ENCODE results near the gene EFCAB14. TPM values are rescaled to one million over a fixed set of nuclear protein-coding genes. Genes with fewer than 3 reads are reported as not detected.

EFCAB14 gene
- total RNA-seq, 1 donor from 2014 or later: 118 TPM

GRCh38 chr1:46638921-46639320 is 80.0 kb downstream of the EFCAB14 start:
- H3K27me3 ChIP-seq: no peaks in the 10 kb centered on the region
- intact Hi-C loops (cut with DNase I): no loop called here
- H3K36me3 ChIP-seq: peaks cover 26% of the 10 kb centered on the region
- ATAC-seq: no peak
- DNase-seq: no peak
- no peak for TF ChIP-seq CTCF (IDR thresholded peaks at IDR 0.05)
- no peaks in the 10 kb centered on the region for H3K9me3 ChIP-seq
- H3K27ac ChIP-seq: no peak overlapping the region
- H3K4me3 ChIP-seq: no peak overlapping the region
- peaks cover 4% of the 10 kb centered on the region for H3K4me1 ChIP-seq

DNA sequence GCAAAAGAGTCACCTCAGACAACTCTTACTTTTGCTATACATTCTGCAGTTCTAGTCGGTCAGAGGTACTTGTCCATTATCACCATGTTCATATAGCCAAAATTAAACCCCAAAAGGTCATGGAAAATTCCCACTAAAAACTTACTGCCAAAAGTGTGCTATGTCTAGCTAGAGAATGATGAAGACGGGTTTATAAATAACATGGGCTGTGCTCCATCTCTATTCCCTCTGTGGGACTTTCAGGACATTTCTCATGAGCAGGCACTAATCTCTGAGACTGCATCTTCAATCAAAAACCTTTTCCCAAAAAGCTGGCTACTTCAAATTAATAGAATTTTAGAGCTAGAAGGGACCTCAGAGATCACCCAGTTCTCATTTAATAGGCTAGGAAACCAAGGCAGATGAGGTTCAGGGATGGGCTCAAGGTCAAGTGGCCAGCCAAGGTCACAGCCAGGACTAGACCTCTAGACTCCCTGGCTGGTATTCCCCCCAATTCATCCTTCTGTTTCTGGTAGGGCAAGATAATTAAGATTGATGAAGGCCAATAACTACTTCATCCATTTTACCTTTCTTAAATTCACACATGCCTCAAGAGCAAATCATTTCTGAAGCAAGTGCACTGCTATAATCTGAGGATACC is 81.3 kb downstream of the EFCAB14 start:
- TF ChIP-seq CTCF (IDR thresholded peaks at IDR 0.05): no peak
- intact Hi-C loops (cut with DNase I): no loop called here

DNA sequence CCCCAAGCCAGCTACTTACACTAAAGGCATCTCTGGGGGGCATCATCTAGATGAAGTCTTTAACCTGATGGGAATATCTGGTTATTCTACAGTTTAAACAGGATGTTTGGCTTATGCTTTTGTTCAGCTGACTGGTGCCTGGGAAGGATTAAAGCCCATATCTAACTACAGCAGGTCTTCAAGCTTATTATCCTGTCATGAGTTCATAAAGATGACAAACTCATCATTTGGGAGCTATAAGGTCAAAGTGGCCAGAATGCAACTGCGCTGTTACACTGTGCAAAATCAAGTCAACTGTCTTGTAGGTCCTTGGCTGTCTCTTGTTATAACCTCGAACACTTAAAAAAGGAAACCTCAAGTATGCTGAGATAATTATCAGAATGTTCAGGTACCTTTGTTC is 83.7 kb downstream of the EFCAB14 start:
- Histone ChIP-seq H3K27ac (no peak overlapping the region), H3K4me1 (no peaks in the 10 kb centered on the region), H3K36me3 (peaks cover 58% of the 10 kb centered on the region), H3K9me3 (no peaks in the 10 kb centered on the region), H3K4me3 (no peak overlapping the region), H3K27me3 (no peaks in the 10 kb centered on the region)
- DNase-seq (no peak), ATAC-seq (no peak)
- intact Hi-C loops (cut with DNase I): no loop called here
- TF ChIP-seq CTCF (IDR thresholded peaks at IDR 0.05): no peak

More for the DNA sequence above, 81.3 kb downstream of the EFCAB14 start:
- H3K4me1 ChIP-seq: no peaks in the 10 kb centered on the region
- H3K27me3 ChIP-seq: no peaks in the 10 kb centered on the region
- no peak overlapping the region for H3K27ac ChIP-seq
- no peak for ATAC-seq
- H3K4me3 ChIP-seq: no peak overlapping the region
- H3K36me3 ChIP-seq: peaks cover 40% of the 10 kb centered on the region
- no peak for DNase-seq
- H3K9me3 ChIP-seq: no peaks in the 10 kb centered on the region

DNA sequence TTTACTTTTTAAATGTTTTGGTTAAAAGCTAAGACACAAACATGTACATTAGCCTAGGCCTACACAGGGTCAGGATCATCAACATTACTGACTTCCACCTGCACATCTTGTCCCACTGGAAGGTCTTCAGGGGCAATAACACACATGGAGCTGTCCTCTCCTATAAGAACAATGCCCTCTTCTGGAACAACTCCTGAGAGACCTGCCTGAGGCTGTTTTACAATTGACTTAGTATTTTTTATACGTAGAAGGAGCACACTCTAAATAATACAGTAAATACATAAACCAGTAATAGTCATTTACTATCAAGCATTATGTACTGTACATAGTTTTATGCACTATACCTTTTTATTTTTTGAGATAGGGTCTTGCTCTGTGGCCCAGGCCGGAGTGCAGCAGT is 88.2 kb downstream of the EFCAB14 start:
- intact Hi-C loops (cut with DNase I): no loop called here
- no peaks in the 10 kb centered on the region for H3K27me3 ChIP-seq
- H3K4me3 ChIP-seq: no peak overlapping the region
- H3K27ac ChIP-seq: no peak overlapping the region
- TF ChIP-seq CTCF (IDR thresholded peaks at IDR 0.05): no peak
- peaks cover 54% of the 10 kb centered on the region for H3K36me3 ChIP-seq
- DNase-seq (no peak), ATAC-seq (no peak)
- H3K9me3 ChIP-seq: no peaks in the 10 kb centered on the region
- H3K4me1 ChIP-seq: no peaks in the 10 kb centered on the region

Other genes with a start within 250 kb of the EFCAB14 start
- not detected for gene DMBX1, start 229.3 kb downstream of the EFCAB14 start, total RNA-seq
- not detected for gene KNCN, start 167.5 kb downstream of the EFCAB14 start, total RNA-seq
- 61.1 TPM for gene MKNK1, start 114.8 kb downstream of the EFCAB14 start, total RNA-seq
- 24.6 TPM for gene MOB3C, start 102.3 kb downstream of the EFCAB14 start, total RNA-seq
- 32.2 TPM for gene ATPAF1, start 50.8 kb downstream of the EFCAB14 start, total RNA-seq
- not detected for gene TEX38, start 47.3 kb downstream of the EFCAB14 start, total RNA-seq
- 268 TPM for gene CYP4B1, start 79.9 kb upstream of the EFCAB14 start, total RNA-seq
- gene CYP4A11, start 222.4 kb upstream of the EFCAB14 start, total RNA-seq: not detected

Measured in upper lobe of right lung (tissue), 1 donor.